HG02840 (cell line): ENCODE results near the gene NECTIN4.
A peak's percentile ranks its signal among the peaks of the same experiment; 100 is the strongest.
"Not testable (repeated sequence)": the region's sequence is repeated elsewhere in the genome, so short reads cannot be mapped to it uniquely, and the experiment has no call there.

Experiments used
- ATAC-seq: cut with Tn5 transposase; IDR thresholded peaks from one replicate; pipeline ENCODE4 v1.9.1; 2021; ENCODE audit warnings: mild to moderate bottlenecking, moderate library complexity, moderate number of reproducible peaks; ENCODE audit not compliant: unreplicated experiment, low FRiP score

Gene NECTIN4

GRCh38 chr1:161065681-161066080, 23.7 kb downstream of the NECTIN4 start:
- ATAC-seq, result not testable (repeated sequence)

- not testable (repeated sequence) for ATAC-seq
Measured at GRCh38 chr1:161063936-161064335, 25.4 kb downstream of the NECTIN4 start.

- no peak for ATAC-seq
Measured at GRCh38 chr1:161061419-161061818, 27.9 kb downstream of the NECTIN4 start.

- ATAC-seq, result no peak
Measured at GRCh38 chr1:161059293-161059692, 30.1 kb downstream of the NECTIN4 start.

- ATAC-seq, result no peak
Measured at GRCh38 chr1:161054805-161055204, 34.6 kb downstream of the NECTIN4 start.

- ATAC-seq, result no peak
Measured at GRCh38 chr1:161054232-161054631, 35.1 kb downstream of the NECTIN4 start.

GRCh38 chr1:161052899-161053298, 36.5 kb downstream of the NECTIN4 start:
- no peak for ATAC-seq

- ATAC-seq, result no peak
Measured at GRCh38 chr1:161051219-161051618, 38.1 kb downstream of the NECTIN4 start.

GRCh38 chr1:161048949-161049722, 40.2 kb downstream of the NECTIN4 start:
- ATAC-seq, result no peak

- ATAC-seq, result no peak
Measured at GRCh38 chr1:161047436-161048420, 41.6 kb downstream of the NECTIN4 start.

GRCh38 chr1:161046605-161047228, 42.6 kb downstream of the NECTIN4 start:
- no peak for ATAC-seq

- ATAC-seq, result peak; percentile 60
Measured at GRCh38 chr1:161045736-161046604, 43.4 kb downstream of the NECTIN4 start, which contains the start of gene USF1. USF1 (minus strand) TSS chr1:161045977; CDS start chr1:161043275, 2,702 bp downstream.

- ATAC-seq, result peak; percentile 42
Measured at GRCh38 chr1:161044908-161045735, 44.2 kb downstream of the NECTIN4 start.

GRCh38 chr1:161044535-161044907, 44.8 kb downstream of the NECTIN4 start:
- no peak for ATAC-seq

- no peak for ATAC-seq
Measured at GRCh38 chr1:161039546-161039945, 49.8 kb downstream of the NECTIN4 start.

- ATAC-seq, result no peak
Measured at GRCh38 chr1:161039154-161039545, 50.2 kb downstream of the NECTIN4 start.

- ATAC-seq, result peak; percentile 74
Measured at GRCh38 chr1:161038523-161039153, 50.7 kb downstream of the NECTIN4 start, which contains the start of gene TSTD1. TSTD1 (minus strand) TSS chr1:161038964; CDS start chr1:161038889, 75 bp downstream.
